ENCODE measurements around the gene ECE1. TPM values are rescaled to one million over a fixed set of nuclear protein-coding genes. Genes with fewer than 3 reads are reported as not detected.
"Not testable (repeated sequence)": the region's sequence is repeated elsewhere in the genome, so short reads cannot be mapped to it uniquely, and the experiment has no call there.

ECE1 gene
- total RNA-seq, 1 experiment from 2014 or later, result 131 TPM

- peak; percentile 71 for DNase-seq (ENCODE audit: low read depth)
Observed at GRCh38 chr1:21232044-21232443, 58.2 kb downstream of the ECE1 start.

DNA sequence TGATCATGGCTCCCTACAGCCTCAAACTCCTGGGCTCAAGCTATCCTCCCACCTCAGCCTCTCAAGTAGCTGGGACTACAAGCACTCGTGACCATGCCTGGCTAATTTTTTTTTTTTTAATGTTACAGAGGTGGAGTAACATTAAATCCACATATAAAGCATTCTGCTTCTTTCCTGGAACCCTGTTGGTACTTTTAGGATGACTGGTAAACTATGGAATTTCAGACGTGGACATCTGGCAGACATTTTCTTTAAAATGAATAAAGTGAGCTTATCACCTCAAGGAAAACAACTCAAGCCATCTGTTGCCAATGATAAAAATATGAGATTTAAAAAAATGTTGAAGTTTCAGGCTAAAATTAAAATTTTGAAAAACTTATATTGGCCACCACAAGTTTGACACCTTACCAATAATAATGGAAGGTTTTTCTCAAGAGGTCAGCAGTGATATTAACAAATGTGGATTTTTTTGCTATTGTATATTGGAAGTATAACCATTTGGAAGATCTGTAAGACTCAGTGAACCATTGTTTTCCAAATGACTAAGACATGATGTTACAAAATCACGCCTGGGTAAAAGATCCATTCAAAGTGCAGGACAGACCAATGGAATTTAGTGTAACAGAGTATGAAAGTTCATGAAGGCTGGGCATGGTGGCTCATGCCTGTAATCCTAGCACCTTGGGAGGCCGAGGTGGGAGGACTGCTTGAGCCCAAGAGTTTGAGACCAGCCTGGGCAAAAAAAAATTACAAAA, 60.8 kb downstream of the ECE1 start:
- DNase-seq (ENCODE audit: low read depth), result no peak

DNA sequence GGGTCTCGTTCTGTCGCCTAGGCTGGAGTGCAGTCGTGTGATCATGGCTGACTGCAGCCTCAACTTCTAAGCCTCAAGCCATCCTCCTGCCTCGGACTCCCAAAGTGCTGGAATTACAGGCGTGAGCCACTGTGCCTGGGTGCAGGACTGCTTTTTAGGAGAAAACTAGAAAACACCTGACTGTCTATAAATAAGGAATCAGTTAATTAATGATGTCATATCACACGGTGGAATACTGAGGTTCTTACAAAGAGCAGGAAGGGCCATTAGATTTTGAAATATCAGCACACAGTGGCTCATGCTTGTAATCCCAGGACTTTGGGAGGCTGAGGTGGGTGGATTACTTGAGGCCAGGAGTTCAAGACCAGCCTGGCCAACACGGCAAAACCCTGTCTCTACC, 62.0 kb downstream of the ECE1 start:
- DNase-seq (ENCODE audit: low read depth), result not testable (repeated sequence)

GRCh38 chr1:21225065-21225464, 65.2 kb downstream of the ECE1 start:
- DNase-seq (ENCODE audit: low read depth), result no peak

- peak; percentile 60 for DNase-seq (ENCODE audit: low read depth)
Observed at GRCh38 chr1:21220815-21221214, 69.4 kb downstream of the ECE1 start.

- DNase-seq (ENCODE audit: low read depth), result no peak
Observed at GRCh38 chr1:21219674-21220073, 70.6 kb downstream of the ECE1 start.

DNA sequence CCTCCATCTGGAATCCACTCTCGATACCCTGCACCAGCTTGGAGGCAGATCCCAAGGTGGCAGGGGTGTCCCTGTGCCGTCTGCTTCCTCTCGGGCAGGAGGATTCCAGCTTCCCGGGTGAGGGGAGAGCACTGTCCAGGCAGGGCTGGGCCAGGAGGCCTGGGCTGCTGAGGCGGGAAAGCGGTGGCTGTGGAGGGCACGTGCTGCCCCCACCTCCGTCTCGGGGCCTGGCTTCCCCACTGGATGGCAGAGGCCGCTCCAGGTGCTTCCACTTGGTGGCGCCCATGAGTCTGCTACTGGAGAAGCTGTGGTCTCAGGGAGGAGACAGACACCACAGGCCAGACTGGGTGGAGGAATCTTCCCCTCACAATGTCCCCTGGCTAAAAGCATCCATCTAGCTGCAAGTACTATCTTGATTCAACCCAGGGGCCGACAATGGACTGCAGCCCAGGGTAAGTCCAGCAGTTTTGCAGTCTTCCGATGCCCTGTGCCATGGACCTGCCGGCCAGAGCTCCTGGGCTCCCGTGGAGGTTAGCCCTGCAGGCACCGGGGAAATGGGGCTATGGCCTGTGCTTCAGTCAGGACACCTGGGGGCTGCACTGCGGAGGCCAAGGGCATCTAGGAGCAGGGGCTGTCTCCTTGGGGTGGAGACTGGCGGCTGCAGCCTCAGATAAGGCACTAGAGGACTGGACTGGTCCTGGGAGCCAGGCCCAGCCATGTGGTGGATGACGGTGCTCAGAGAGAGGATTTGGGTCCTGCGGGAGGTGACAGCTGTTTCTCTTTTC, 72.3 kb downstream of the ECE1 start:
- peak; percentile 20 for DNase-seq (ENCODE audit: low read depth)

DNA sequence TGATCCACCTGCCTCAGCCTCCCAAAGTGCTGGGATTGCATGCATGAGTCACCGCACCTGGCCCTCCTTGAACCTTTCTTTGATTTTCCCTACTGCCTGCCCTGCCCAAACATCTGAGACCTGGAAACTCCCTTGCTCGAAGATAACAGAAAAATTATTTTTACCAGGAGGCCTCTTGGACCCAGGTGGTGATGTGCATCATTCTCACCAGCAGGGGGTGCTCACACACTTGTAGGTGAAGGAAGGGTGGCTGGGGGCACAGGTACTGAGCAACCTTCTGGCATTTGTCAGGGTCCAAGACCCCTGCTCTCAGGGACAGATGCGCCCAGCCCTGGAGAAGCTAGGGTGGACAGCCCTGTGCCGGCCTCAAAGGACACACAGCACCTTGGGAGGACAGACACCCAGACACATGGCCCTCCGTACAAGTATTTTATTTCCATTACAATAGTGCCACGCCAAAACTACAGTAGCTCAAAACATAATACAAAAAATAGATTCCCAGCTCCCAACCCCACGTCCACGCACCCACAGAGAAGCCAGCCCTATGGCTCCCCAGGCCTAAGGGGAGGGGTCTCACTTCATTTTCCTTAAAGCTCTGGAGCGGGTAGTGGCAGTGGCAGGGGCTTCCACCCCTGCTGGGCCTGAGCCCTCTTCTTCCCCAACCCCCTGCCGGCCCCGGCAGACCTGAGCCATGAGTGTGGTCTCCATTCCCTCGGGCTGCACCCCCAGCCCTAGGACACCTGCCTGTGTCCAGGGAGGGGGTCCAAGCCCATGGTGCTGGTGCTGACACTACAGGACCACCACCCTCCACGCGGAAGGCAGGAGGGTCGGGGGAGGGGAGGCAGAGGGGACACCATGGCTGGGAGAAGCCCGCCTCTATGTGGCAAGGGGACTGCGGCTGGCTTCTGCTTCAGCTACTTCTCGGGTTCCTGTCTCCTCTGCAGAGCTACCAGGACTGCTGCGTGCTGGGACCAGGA, 73.1 kb downstream of the ECE1 start:
- peak; percentile 41 for DNase-seq (ENCODE audit: low read depth)

DNA sequence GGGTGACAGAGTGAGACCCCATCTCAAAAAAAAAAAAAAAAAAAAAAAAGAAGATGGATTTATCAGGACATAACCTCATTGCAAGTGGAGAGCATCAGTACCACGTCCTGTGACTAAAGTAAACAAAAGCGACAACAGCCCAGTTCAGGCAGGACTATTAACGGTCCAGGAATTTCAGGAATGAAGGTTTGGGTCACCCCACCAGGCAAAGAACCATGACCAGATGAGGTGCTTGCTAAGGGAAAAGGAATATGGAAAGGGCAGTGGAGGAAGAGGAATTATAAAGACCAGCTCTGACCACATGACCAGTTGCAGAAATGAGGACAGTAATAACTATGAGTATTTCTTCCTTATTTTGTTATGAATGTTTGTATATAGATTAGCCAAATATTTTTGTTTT, 78.1 kb downstream of the ECE1 start:
- peak; percentile 44 for DNase-seq (ENCODE audit: low read depth)

GRCh38 chr1:21208137-21208700, 82.0 kb downstream of the ECE1 start:
- not testable (repeated sequence) for DNase-seq (ENCODE audit: low read depth)

GRCh38 chr1:21206117-21206516, 84.1 kb downstream of the ECE1 start:
- no peak for DNase-seq (ENCODE audit: low read depth)

- no peak for DNase-seq (ENCODE audit: low read depth)
Observed at GRCh38 chr1:21205416-21205815, 84.8 kb downstream of the ECE1 start.

DNA sequence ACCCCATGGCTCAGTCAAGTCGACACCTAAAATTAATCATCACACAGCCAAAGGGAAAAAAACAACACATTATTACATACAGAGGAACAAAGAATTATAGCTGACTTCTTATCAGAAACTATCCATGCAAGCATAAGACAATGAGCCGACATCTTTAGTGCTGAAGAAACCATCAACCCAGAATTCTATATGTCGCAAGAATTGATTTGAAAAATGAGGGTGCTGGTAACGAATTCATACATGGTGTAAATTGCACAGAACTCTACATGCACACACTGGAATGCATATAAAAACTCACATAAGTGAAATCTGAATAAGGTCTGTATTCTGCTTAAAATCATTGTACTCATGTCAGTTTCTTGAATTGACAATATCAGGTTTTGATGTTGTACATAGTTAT, 88.6 kb downstream of the ECE1 start:
- no peak for DNase-seq (ENCODE audit: low read depth)

DNA sequence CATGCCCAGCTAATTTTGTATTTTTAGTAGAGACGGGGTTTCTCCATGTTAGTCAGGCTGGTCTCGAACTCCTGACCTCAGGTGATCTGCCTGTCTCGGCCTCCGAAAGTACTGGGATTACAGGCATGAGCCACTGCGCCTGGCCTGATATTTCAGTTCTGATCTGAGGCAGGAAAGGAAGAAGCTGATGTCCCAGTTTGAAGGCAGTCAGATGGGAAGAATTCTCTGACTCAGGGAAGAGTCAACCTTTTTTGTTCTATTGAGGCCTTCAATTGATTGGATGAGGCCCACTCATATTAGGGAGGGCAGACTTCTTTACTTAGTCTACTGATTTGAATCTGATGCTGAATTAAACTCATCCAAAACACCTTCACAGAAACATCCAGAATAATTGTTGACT, 89.0 kb downstream of the ECE1 start:
- not testable (repeated sequence) for DNase-seq (ENCODE audit: low read depth)

DNA sequence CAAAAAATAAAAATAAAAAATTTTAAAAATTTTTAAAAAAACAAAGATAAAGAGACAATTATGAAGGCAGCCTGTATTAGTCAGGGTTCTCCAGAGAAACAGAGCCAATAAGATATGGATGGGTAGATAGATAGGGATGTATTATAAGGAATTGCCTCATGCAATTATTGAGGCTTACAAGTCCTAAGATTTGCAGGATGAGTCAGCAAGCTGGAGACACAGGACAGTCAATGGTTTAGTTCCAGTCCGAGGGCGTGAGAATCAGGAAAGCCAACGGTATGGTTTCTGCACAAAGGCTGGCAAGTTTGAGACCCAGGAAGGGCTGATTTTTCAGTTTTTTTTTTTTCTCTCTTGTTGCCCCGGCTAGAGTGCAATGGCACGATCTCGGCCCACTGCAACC, 89.5 kb downstream of the ECE1 start:
- DNase-seq (ENCODE audit: low read depth), result peak; percentile 45

DNA sequence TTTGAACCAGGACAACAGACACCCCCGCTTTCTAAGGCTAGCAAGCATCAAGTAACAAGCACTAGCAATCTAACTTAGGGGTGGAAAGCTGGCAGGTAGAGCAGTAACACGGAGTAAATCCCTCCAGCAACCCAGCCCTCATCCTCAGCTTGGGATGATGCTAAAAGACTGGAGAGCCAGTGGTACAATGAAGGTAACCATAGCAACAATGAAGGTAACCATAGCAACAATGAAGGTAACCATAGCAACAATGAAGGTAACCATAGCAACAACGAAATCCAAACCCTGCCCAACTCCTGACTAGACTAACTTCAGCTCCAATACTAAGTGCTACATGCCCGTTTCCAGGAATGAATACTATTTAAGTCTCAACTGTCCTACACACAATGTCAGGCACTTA, 91.3 kb downstream of the ECE1 start:
- no peak for DNase-seq (ENCODE audit: low read depth)

- DNase-seq (ENCODE audit: low read depth), result no peak
Observed at GRCh38 chr1:21192871-21193270, 97.4 kb downstream of the ECE1 start.

- no peak for DNase-seq (ENCODE audit: low read depth)
Observed at GRCh38 chr1:21192284-21192683, 98.0 kb downstream of the ECE1 start.

DNA sequence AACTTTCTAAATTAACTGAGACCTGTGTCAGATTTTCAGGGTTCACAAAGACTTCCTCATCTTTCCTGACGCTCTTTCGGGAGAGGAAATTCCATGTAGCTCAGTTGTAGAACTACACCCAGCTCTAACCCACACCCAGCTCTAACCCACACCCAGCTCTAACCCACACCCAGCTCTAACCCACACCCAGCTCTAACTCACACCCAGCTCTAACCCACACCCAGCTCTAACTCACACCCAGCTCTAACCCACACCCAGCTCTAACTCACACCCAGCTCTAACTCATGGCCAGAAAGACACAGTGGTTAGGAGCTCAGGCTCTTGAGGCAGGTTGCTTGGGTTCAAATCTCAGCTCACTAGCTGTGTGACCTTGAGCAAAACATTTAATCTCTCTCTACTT, 99.5 kb downstream of the ECE1 start:
- DNase-seq (ENCODE audit: low read depth), result not testable (repeated sequence)

DNA sequence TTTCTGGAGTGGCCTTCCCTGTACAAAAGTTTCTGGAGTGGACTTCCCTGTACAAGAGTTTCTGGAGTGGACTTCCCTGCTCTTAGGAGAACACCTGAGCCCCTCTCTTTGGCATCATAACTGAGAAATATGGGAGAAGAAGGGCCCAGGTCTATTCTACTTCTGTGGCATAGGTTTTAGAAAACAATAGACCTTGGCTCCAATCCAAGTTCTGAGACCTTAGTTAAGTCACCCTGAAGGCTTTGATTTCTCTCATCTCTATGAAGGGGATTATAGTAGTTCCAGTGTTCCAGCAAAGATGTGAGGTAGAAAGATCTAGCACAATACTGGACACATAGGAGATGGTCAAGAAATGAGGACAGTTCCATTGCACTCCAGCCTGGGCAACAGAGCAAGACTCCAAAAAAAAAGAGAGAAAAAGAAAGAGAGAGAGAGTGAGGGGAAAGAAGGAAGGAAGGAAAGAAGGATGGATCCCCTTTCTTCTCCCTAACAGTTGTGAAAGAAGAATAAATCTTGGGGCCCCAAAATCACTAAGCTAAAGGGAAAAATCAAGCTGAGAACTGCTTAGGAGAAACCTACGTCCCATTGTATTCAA, 100.3 kb downstream of the ECE1 start:
- no peak for DNase-seq (ENCODE audit: low read depth)

DNA sequence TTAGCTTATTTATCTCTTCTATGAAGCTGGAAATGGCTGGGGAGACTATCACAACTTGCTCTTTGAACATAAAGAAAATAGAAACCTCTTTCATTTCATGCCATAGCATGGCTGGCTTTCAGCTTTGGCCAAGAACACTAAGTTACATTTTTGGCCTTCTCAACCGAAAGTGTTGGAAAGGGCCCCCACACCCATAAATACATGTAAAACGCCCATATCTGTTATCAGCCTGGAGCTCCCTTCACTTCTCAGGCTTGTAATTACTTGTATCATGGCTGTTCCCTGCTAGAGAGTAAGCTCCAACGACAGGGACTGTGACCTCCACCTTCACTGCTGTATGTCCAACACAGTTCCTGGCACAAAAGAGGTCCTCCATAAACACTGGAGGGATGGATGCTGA, 100.8 kb downstream of the ECE1 start:
- DNase-seq (ENCODE audit: low read depth), result no peak

Measured in RPMI7951 (cell line).